Measurements from ENCODE around the gene FBXL17. TPM values are rescaled to one million over a fixed set of nuclear protein-coding genes. Genes with fewer than 3 reads are reported as not detected.

FBXL17 gene
- total RNA-seq, 4 donors from 2014 or later = 14.4 to 22.0 (median 16.6) TPM

GRCh38 chr5:108118813-108119514, 262.9 kb downstream of the FBXL17 start:
- no peaks in the 10 kb centered on the region for H3K27me3 ChIP-seq
- WGBS = 97% methylated on average over 2 of the region's 2 CpGs
- intact Hi-C loops (cut with DNase I) = no loop called here

GRCh38 chr5:108115673-108116072, 266.2 kb downstream of the FBXL17 start:
- Histone ChIP-seq H3K27me3 (no peaks in the 10 kb centered on the region), H3K27ac (replicated peaks in 1 of 4) (no peak overlapping the region), H3K4me1 (no peaks in the 10 kb centered on the region), H3K36me3 (no peaks in the 10 kb centered on the region), H3K4me3 (no peak overlapping the region), H3K9me3 (peaks cover 0 to 3% (median 0%) of the 10 kb centered on the region in 4 donors)
- TF ChIP-seq EP300 (IDR thresholded peaks at IDR 0.05) = no peak
- intact Hi-C loops (cut with DNase I) = no loop called here
- DNase-seq (ENCODE audit: extremely low spot score) = no peak

More at GRCh38 chr5:108118813-108119514, 262.9 kb downstream of the FBXL17 start:
- no peak for DNase-seq (ENCODE audit: extremely low spot score)
- TF ChIP-seq CTCF (IDR thresholded peaks at IDR 0.05) (no peak), POLR2A (IDR thresholded peaks at IDR 0.05; ENCODE audit: low read depth) (no peak), EP300 (IDR thresholded peaks at IDR 0.05) (no peak), POLR2AphosphoS5 (IDR thresholded peaks at IDR 0.05) (no peak)
- Histone ChIP-seq H3K9me3 (no peaks in the 10 kb centered on the region), H3K4me1 (no peaks in the 10 kb centered on the region), H3K27ac (replicated peaks in 1 of 4) (no peak overlapping the region), H3K4me3 (no peak overlapping the region), H3K36me3 (no peaks in the 10 kb centered on the region)

GRCh38 chr5:108113950-108114349, 267.9 kb downstream of the FBXL17 start:
- TF ChIP-seq EP300 (IDR thresholded peaks at IDR 0.05) (no peak), CTCF (IDR thresholded peaks at IDR 0.05) (no peak), POLR2A (IDR thresholded peaks at IDR 0.05; ENCODE audit: low read depth) (no peak), POLR2AphosphoS5 (IDR thresholded peaks at IDR 0.05) (no peak)
- no peak for DNase-seq (ENCODE audit: extremely low spot score)
- H3K27me3 ChIP-seq = no peaks in the 10 kb centered on the region
- no peaks in the 10 kb centered on the region for H3K36me3 ChIP-seq
- H3K4me3 ChIP-seq = no peak overlapping the region
- H3K4me1 ChIP-seq = no peaks in the 10 kb centered on the region
- WGBS = 94% methylated on average over 2 of the region's 2 CpGs
- no peak overlapping the region for H3K27ac ChIP-seq (replicated peaks in 1 of 4)
- intact Hi-C loops (cut with DNase I) = no loop called here
- peaks cover 0 to 3% (median 0%) of the 10 kb centered on the region in 4 donors for H3K9me3 ChIP-seq

GRCh38 chr5:108111736-108112135, 270.2 kb downstream of the FBXL17 start:
- 82% methylated on average over 2 of the region's 2 CpGs for WGBS
- no peaks in the 10 kb centered on the region for H3K4me1 ChIP-seq
- TF ChIP-seq EP300 (IDR thresholded peaks at IDR 0.05) (no peak), POLR2AphosphoS5 (IDR thresholded peaks at IDR 0.05) (no peak), CTCF (IDR thresholded peaks at IDR 0.05) (no peak), POLR2A (IDR thresholded peaks at IDR 0.05; ENCODE audit: low read depth) (no peak)
- H3K9me3 ChIP-seq = peaks cover 0 to 3% (median 0%) of the 10 kb centered on the region in 4 donors
- no peak for DNase-seq (ENCODE audit: extremely low spot score)
- no peak overlapping the region for H3K4me3 ChIP-seq
- H3K36me3 ChIP-seq = no peaks in the 10 kb centered on the region
- intact Hi-C loops (cut with DNase I) = no loop called here
- no peak overlapping the region for H3K27ac ChIP-seq (replicated peaks in 1 of 4)
- H3K27me3 ChIP-seq = no peaks in the 10 kb centered on the region

- intact Hi-C loops (cut with DNase I) = no loop called here
- 100% methylated on average over 2 of the region's 2 CpGs for WGBS
These were observed 272.8 kb downstream of the FBXL17 start for GRCh38 chr5:108109059-108109458.

More at GRCh38 chr5:108109059-108109458, 272.8 kb downstream of the FBXL17 start:
- no peaks in the 10 kb centered on the region for H3K27me3 ChIP-seq
- H3K9me3 ChIP-seq = peaks cover 0 to 3% (median 0%) of the 10 kb centered on the region in 4 donors
- no peak for DNase-seq (ENCODE audit: extremely low spot score)
- no peaks in the 10 kb centered on the region for H3K4me1 ChIP-seq
- no peak overlapping the region for H3K4me3 ChIP-seq
- no peak overlapping the region for H3K27ac ChIP-seq (replicated peaks in 1 of 4)
- no peak for TF ChIP-seq POLR2A (IDR thresholded peaks at IDR 0.05; ENCODE audit: low read depth)
- TF ChIP-seq EP300 (IDR thresholded peaks at IDR 0.05) = no peak
- TF ChIP-seq CTCF (IDR thresholded peaks at IDR 0.05) = no peak
- no peak for TF ChIP-seq POLR2AphosphoS5 (IDR thresholded peaks at IDR 0.05)
- peaks cover 0 to 4% (median 0%) of the 10 kb centered on the region in 4 donors for H3K36me3 ChIP-seq

All from esophagus muscularis mucosa (tissue), 4 donors.